CD4-positive, alpha-beta T cell treated with Interleukin-4 for 4 hours (primary cell): ENCODE measurements around the gene NTRK1.

Source experiments
- DNase-seq: peaks from one replicate; pipeline ENCODE4 v3.0.0-alpha.2; 2020

Gene NTRK1

DNA sequence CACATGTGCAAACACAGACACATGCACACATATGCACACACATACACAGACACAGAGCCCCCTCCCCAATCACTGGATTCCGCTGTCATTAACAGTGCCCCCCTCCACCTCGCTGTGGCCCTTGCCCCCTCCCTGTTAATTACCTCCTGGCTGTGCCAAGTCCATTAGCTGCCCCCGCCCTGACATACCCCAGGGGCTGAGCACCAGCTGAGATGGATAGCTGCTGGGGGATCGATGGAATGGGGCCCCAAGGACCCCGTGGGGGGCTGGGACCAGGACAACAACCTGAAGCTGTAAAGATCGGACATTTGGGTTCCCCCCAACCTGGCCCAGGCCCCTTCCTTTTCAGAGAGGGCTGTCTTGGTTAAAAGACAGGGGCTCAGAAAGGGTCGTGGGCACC is 23.3 kb downstream of the NTRK1 start:
- no peak for DNase-seq

DNA sequence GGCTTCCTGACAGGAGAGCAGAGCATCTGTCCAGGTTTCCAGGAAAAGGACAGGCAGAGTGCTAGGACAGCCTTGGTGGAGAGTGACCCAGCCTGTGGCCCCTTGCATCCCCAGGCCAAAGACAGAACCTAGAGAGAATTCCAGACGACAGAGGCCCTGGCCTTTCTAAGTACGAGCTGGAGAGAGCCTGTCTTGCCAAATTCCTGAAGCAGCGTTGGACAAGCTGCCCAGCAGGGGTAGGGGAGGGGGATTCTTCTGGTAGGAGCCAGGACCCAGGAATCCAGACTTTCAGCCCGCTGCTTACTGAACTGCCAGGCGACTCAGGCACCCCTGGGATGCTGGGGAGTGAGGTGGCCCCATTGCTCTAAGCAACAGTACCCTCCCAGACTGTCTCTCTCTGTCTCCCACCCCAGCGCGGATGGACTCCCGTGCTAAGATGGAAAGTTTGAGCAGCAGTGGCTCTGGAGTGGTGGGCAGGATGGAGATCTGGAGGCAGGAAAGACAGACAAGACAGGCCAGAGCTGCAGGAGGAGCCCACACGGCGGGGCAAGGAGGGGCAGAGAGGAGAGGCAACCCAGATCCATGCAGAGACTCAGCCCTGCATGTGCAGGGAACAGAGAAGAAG is 24.0 kb downstream of the NTRK1 start:
- no peak for DNase-seq

DNA sequence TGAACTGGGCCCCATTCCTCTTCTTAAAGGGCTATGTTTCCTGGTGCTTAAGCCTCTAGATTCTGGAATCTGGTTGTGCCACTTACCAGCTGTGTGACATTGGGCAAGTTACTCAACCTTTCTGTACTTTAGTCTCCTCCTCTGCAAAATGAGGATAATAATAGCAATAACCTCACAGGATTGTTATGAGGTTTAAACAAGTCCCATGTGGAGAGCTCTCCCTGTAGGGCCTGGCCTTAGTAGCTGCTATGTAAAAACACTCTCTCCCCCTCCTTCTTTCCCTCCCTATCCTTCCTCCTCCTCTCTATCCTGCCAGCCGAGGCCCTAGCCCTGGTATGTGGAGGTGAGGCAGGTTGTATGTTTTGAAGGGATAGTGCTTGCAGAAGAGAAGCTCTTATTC is 24.6 kb downstream of the NTRK1 start:
- no peak for DNase-seq

DNA sequence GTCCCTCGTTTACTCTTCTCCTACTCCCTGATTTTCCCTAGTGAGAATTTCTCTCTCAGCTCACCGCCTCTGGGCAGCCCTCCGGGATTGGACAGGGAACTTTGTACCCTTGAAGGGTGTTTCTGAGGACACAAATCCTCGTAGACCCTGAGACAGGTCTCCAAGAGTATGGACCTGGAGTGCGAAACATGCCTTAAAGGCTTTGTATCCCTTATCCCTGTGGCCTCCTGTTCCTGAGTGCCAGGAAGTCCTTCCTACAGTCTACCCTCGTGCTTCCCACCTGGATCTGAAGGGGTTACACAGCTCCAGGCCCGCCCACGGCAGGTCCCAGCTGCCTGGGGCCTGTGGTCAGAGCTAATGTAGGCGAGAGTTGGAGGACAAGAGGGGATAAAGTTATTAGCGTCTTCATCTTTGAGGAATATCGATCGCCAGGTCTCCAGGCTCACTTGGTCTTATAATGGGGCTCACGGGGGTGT is 25.3 kb downstream of the NTRK1 start:
- no peak for DNase-seq

DNA sequence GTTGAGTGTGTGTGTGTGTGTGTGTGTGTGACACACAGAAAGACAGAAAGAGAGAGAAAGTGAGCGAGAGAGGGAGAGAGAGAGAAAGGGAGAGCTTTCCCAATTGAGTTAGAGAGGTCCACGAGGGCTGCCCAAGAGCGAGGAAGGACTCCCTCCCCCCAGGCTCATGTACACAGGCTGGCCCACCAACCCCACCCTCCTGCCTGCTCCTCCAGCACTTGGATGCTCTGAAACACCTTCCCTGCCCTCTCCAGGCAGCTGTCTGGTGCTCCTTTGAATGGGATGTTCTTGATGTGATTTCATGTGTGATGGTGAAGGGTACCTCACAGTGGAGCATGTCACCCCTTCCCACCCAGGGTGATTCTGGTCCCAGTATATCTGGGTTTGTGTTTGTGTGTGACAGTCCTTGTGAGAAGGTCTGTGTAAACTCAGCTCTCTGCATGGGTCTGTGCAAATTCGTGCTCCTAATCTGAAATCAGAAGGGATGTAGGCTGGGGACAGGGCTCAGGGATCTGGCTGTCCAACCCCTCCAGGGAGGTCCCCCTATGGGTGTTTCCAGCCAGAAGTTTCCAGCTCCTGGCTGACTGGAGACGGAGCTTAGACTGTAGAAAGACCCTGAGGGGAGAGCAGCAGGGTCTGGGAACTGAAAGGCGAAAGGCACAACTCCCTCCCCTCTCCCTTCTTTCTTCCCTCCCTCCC is 26.1 kb downstream of the NTRK1 start:
- DNase-seq = no peak

DNA sequence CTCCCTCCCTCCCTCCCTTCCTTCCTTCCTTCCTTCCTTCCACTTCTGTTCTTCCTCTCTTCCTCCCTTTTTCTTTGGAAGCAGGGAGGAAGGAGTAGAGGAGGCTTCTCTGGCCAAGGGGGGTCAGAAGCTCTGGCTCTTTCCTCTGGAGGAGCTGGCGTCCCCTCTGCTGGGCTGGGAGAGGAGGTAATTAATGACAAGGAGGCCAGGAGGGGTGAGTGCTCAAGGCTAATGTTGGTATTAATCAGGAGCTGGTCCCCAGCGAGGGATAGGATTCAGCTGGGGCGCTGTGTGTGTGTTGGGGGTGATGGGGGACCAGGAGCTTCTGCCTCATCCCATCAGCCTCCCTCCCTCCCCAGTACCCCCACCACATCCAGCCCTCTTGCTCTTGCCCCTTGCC is 26.7 kb downstream of the NTRK1 start:
- DNase-seq = no peak

DNA sequence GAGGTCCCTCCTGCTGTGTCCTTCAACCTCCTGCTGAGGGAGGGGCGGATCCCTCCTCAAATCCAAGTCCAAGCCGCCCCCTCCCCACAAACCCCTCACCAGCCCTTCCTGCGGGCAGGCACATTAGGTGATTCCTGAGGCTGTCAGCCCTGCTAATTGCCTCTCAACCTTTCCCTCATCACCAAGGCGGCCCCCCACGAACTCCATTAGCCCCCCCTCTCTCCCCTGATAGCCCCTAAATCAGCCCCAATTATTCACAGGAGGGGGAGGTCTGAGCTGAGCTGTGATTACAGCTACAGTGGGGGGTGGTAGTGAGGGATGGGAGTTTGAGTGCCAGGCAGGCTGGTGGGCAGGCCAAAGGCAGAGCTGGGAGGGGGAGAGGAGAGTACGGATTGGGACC is 27.1 kb downstream of the NTRK1 start:
- no peak for DNase-seq

DNA sequence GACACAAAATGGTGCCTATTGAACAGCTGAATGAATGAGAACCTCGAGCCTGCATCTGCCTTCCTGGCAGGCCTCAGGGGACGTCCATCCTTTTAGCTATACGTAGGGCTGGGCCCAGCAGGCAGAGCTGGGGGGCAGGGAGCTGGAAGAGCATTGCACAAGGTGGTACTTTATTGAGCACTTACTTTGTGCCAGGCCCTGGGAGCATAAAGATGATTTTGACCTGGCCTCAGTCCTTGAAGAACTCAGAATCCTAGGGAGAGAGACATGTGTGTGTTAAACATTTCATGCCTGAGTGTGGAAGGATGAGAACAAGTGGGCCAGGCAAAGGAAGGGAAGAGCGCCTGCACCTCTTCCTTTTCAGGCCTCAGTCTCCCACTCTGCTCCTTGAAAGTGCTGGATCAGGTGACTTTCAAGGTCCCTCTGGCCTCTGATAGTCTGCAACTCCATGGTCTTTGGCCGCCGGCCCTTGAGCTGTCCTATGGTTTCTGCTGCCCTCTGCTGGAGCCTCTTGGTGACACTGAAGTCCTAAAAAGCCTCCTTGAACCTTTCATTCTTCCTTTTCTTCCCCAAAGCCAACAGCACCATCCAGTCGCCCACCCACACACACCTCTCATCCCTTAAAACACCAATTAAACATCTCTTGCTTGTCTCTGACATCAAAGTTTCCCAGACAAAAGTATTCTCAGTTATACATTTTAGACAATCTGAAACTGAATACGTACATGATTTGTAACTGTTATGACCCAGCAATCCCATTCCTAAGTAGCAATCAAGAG is 29.3 kb downstream of the NTRK1 start:
- DNase-seq = peak; percentile 55

DNA sequence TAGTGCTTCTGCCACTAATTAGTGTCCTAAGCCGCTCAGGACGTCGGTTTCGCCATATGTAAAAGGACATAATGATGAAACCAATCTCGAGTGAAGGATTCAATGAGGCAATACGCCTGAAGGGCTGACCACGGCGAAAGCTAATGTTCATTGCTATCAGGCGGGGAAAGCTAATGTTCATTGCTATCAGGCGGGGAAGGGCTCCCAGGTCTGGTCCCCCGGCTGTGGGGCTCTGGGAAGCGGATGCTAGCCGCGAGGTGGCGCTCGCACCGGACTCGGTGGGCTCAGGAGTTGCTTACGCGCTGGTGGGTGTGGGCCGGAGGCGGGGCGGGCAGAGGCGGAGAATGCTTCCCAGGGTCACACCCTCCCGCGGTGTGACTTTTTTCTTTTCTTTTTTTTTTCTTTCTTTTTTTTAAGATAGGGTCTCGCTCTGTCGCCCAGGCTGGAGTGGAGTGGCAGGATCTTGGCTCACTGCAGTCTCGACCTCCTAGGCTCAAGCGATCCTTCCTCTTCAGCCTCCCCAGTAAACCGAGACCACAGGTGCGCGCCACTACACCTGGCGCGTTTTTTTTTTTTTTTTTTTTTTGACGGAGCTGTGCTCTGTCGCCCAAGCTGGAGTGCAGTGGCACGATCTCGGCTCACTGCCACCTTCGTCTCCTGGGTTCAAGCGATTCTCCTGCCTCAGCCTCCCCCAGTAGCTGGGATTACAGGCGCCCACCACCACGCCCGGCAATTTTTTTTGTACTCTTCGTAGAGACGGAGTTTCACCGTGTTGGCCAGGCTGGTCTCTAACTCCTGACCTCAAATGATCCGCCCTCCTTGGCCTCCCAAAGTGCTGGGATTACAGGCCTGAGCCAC is 31.8 kb downstream of the NTRK1 start:
- peak; percentile 79 for DNase-seq

DNA sequence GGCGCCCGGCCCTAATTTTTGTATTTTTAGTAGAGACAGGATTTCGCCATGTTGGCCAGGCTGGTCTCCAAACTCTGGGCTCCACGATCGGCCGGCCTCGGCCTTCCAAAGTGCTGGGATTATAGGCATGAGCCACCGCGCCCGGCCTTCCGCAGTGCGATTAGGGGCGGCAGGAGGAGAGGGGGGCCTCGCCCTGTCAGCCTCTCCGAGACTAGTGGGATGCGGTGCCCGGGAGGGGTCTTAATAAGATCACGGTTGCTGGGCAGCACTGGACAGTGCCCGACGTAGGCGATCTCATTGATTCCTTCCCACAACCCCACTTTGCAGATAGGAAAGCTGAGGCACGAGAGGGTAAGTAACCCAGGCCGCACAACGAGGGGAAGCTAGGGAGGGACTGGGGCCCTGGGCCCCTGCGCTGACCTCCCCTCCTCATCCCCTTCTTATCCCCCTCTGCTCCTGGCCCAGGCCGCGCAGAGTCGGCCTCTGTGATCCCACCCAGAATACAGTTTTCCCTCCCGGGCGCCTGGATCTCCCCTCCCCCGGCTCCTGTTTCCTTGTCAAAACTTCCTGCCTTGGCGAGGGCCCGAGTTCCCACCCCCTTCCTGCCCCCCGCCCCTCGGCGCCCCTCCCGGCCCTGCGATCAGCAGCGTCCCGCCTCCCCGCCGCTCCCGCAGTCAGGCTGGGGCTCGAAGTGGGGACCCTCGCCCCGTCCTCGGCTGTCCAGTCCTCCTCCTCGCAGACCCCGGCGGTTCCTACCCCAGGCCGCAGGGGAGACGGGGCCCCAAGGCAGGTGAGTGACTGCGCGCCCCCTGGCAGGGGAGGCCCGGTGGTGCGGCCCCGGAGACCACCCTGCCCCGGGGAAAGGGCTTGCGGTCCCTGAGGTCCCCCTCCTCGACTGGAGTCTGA is 32.6 kb downstream of the NTRK1 start, which contains the start of gene PEAR1:
Gene PEAR1, plus strand, starts transcription at position 671 of the 906 bp plus-strand sequence. CDS start 10,209 bp downstream, outside the sequence.
- no peak for DNase-seq

DNA sequence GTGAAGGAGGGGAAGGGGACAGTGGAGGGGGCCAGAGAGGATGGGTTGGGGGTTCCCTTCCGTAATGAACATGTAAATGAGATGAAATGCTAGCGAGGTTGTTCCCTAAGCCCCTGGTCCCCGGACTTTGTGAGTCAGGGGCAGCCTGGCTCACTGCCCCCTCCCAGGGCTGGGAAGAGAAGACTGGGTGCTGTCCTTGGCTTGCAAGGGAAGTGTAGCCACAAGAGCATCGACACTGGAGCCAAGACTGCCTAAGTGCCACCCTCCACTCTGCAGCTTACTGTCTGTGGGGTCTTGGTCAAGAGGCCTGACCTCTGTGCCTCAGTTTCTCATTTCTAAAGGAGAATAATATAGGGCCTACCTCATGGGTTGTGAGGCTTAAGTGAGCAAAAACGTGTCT is 33.3 kb downstream of the NTRK1 start:
- no peak for DNase-seq

DNA sequence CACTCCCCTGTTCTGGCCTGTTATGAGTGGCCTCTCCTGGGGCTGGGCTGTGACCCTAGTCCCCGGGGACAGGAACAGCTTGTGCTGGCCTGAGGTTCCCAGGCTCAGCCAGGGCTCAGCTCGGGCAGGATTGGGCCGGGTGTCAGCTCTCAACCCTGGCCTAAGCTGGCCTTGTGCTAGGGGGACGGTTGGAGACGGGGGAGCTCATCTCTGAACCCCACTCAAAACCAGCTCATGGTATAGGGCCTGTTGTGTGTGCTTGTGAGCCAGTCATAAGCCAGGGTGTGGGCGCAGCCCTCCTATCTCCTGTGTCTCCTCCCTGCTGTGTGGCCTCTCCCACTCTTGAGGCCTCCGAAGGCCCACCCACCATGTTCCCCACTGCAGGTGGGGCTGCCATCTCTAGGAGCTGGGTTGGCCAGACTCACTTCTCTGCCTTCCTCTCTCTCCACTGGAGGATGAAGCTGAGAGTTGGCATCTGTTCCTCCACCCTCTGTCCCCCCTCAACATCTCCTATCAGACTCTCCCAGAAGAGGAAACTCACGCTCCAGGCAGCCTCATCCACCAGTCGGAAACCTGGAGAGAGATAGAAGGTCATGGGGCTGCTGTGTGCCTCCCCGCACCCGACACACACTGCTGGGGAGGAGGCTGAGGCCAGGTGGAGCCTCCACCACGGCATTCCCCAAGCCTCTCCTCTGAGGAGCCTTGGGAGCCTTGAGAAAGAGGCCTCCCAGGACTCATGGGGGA is 34.2 kb downstream of the NTRK1 start:
- DNase-seq = no peak

DNA sequence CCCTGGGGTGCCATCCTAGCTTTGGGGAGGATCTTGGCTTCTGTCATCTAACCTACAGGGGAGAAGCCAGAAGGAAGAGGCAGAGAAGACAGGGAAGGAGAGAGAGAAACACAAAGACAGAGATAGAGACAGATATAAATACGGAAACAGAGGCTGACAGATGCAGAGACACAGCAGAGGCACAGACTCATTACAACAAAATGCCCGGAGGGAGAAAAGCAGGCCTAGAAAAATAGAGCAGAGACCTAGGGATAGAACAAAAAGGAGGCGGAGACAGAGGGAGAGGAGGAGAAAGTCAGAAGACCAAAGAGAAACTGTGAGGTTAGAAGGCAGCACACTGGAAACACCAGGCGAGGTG is 34.8 kb downstream of the NTRK1 start:
- DNase-seq = no peak

DNA sequence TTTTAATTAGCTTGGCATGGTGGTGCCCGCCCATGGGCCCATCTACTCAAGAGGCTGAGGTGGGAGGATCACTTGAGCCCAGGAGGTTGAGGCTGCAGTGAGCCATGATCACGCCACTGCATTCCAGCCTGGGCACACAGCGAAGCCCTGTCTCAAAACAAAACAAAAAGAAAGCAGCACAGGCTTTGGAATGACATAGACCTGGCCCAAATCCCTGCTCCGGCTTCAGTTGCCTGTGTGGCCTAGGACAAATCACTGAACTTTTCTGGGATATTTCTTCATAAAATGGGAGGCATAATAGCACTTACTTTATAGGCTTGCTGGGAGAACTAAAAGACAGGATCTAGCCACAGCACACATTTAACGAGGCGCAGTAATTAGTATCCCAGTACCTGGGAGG is 35.3 kb downstream of the NTRK1 start:
- no peak for DNase-seq

DNA sequence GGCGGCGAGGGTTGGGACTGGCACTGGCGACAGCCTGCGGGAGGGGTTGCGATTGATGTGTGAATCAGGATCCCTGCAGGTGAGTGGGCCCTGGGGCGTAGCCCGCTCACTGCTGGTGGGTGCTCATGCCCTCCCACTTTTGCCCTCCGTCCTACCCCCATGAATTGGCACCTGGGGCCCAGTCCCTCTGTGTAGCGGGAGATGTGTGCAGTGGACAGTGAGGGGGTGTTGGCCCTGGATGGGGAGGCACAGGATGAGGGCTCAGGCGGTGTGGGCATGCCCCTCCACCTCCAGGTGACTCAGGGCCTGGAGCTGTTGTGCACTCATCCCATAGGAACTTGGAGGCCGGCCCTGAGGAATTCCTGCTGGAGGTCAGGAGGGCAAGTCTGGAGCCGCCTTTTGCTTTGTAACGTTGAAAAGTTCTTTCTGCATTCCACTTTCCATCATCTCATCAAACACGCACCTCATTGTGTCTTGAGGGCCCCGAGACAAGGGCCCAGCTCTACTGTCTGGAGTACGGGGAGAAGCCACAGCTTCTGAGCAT is 35.9 kb downstream of the NTRK1 start:
- DNase-seq = no peak

DNA sequence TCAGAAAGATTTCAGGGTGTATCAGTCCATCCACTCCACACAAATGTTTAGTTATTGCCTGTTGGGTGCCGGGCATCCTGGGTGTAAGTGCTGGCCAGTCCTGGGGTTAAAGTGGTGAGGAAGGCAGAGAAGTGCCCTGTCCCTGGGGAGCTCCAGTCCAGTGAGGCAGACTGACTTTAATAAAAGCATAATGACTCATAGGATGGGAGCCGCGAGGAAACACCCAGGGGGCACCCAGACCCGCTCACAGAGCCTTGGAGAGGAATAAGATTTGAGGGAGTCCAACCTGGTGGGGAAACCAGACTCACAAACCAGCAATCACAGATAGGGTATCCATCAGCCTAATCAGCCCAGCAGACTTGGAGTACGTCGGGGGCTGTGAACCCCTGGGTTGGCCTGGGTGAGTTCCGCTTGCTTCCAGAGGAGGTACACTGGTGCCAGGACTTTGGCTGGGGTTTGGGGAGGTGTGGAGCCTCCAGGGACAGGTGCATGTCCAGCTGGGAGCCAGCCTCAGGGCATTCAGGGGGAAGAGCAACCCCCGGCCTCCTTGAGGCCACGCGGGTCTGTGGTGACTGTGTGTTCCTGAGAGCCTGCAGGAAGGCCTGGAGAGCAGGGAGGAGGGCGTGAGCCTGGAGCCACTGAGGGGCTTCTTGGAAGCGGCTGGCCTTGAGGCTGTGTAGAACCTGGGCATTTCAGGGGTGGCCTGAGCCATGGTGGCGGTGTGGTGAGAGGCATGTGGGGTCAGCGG is 36.6 kb downstream of the NTRK1 start:
- no peak for DNase-seq

DNA sequence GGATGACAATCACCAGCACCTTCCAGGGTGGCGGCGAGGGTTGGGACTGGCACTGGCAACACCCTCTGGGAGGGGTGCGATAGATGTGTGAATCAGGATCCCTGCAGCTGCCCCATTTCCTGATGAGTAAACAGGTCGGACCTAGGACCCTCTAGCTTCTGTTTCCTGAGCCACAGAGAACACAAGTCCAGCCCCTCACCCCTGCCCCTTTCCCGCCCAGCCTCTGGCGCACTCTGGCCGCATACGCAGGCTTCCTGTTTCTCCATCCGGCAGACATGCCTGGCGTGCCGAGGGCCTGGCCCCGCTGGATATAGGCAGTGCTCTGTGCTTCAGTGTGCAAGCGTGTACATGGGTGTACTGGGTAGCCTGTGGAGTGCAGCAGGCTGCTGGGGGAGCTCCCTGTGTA is 37.5 kb downstream of the NTRK1 start:
- no peak for DNase-seq

DNA sequence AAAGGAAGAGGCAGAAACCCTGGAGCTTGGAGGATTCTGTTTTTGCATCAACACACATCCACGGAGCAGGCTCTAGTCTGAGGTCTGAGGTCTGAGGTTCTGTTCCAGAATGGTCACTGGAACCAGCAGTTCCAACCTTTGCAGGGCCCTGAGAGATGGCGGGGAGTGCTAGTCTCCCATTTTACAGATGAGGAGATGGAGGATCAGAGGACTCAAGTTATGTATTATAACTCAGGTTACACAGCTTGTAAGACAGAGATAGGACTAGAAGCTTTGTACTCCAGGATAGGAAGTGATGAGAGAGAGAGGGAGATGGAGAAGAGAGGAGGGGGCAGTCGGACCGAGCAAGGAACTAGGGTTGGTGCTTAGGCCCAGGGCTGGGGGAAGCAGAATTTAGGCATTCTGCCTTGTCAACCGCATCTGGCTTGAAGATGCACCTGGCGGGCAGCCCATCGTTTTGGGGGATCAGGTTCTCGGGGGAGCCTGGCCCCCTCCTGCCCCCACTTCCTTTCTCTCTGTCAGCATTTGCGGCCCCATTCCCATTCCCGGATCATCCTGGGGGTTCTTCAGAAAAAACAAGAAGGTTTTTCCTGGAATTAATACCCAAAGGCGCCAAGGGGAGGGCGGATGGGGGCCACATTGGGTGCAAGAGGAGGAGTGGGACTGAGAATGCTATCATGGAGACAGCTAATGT is 38.5 kb downstream of the NTRK1 start:
- DNase-seq = no peak

DNA sequence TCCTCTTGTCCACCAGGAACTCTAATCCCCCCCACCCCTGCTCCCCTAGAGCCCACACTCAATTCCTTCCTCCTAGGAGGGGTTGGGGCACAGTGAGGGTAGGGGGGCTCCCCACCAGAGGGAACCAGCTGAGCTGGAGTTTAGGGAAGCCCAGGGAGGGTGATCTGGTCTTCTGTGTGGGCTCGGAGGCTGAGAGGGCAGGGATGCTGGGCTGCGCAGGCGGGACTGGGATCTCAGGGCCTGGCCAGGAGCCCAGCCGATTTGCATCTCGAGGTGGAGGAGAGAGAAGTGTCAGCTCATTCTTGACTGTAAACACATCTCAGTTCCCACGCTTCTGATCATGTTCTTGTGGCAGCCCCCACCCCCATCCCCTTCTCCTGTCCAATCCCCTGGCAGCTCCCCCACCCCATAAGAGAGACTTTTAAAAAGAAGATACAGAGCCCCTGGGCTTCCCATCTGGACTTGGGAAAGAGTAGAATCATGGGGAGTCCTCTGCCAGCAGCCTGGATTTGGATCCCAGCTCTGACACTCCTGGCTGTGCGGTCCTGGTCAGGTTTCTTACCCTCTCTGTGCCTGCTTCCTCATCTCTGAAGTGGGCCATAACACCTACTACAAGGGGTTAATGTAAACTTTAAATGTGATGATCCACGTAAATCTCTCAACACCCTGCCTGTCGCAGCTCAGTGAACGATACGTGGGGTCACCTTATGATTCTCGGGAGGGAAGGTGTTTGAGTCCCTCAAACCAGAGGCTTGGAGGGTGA is 39.5 kb downstream of the NTRK1 start:
- DNase-seq = no peak
